Measurements from ENCODE around the gene UBB.

Gene UBB

DNA sequence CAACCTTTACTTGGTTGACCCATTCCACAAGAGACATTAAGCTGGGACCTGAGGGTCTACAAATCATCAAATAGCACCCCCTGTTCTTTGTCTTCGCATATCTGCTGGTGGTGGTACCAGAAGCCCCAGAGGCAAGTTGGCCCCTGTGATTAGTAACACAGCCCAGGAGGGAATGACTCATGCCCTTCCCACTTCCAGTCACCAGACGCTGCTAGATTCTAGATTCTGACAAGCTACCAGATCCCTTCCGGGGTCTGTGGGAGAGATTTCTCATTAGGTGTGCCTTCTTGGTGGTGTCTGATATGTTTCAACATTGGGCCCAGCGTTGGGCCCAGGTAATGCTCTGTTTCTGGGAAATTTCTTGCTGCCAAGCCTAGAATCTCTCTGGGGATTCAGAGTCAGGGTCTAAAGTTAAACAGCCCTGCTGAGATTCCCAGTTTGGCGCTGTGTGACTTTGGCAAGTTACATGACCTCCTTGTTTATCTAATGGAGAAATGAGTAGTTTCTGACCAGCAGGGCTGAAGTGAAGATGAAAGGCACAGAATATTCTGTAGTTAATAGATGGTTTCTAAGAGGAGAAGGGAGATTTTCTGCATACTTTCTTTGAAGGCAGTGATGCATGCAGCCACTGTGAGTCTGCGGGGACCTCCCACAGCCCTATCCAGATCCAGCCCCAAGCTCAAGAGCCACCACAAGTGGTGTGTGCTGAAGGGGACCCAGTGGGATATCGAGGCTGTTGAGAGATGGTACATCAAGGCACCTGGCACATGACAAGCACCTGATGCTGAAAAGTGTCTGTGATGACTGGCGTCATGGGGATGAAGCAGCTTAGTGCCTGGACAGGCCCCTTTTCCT is 38.4 kb downstream of the UBB start:
- DNase-seq = peak; percentile 53 to 87

DNA sequence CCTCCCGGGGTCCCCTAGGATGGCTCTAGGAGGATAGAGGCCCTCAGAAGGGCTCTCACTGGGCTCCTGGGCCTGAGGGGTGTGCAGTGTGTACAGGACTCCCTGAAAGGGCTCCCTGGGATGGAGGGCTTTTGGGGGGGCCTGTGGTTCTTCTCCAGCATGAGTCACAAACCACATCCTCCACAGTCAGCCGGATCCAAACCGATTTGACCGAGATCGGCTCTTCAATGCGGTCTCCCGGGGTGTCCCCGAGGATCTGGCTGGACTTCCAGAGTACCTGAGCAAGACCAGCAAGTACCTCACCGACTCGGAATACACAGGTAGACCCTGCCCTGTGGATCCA is 39.0 kb downstream of the UBB start:
- DNase-seq = peak in 1 of 2 experiments; percentile 65

DNA sequence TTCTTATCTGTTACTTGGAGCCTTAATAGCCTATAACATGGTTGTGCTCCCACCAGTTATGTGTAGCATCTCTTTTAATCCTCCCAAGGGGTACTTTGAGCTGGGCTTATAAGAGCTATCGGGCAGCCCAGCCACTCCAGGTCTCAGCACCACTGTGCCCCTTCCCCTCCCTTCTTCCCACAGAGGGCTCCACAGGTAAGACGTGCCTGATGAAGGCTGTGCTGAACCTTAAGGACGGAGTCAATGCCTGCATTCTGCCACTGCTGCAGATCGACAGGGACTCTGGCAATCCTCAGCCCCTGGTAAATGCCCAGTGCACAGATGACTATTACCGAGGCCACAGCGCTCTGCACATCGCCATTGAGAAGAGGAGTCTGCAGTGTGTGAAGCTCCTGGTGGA is 41.5 kb downstream of the UBB start:
- DNase-seq = no peak

GRCh38 chr17:16423226-16423872 is 42.5 kb downstream of the UBB start:
- no peak for DNase-seq

DNA sequence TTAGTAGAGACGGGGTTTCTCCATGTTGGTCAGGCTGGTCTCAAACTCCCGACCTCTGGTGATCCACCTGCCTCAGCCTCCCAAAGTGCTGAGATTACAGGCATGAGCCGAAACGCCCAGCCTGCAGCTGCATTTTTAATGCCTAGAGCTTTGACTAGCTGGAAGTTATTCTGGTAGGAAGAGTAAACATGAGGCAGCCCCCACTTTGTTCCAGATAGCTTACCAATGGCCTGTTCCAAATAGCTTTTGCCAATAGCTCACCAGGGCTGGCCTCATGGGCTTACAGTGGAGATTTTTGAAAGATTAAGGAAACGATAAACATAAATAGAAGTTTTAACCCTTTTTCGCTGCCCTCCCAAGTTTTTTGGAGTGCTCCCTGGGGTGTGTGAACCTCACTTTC is 44.3 kb downstream of the UBB start:
- no peak for DNase-seq

GRCh38 chr17:16425698-16426659 is 45.1 kb downstream of the UBB start:
- DNase-seq = no peak

- no peak for DNase-seq
These were observed 46.1 kb downstream of the UBB start for GRCh38 chr17:16427020-16427419.

- no peak for DNase-seq
These were observed 47.4 kb downstream of the UBB start for GRCh38 chr17:16428098-16428882.

DNA sequence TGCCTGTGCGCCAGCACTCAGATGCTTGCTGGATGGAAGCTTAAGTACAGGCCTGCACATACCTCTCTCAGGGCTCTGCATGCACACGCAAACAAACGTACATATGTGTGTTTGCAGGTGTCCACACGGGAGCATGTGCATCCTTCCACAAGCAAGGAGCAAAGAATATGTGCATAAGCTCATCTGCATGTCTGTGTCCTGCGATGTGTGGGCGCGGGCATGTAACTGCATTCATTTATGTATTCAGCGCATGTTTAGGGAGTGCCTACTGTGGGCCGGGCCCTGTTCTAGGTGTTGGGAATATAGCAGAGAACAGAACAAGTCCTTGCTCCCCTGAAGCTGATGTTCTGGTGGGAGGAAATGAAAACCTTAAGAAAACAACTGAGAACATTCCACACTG is 48.2 kb downstream of the UBB start:
- DNase-seq = no peak

- DNase-seq = no peak
These were observed 49.8 kb downstream of the UBB start for GRCh38 chr17:16430650-16431049.

GRCh38 chr17:16432017-16432416 is 51.1 kb downstream of the UBB start:
- no peak for DNase-seq

Measured in SW 1271 (cell line).